HG02588 (cell line): ENCODE measurements around the gene PLAC8.
"Not testable (repeated sequence)": the region's sequence is repeated elsewhere in the genome, so short reads cannot be mapped to it uniquely, and the experiment has no call there.

Experiments
- ATAC-seq: cut with Tn5 transposase; IDR thresholded peaks from one replicate; pipeline ENCODE4 v1.9.1; 2021; ENCODE audit warnings: mild to moderate bottlenecking, moderate library complexity; ENCODE audit not compliant: unreplicated experiment

PLAC8 gene

DNA sequence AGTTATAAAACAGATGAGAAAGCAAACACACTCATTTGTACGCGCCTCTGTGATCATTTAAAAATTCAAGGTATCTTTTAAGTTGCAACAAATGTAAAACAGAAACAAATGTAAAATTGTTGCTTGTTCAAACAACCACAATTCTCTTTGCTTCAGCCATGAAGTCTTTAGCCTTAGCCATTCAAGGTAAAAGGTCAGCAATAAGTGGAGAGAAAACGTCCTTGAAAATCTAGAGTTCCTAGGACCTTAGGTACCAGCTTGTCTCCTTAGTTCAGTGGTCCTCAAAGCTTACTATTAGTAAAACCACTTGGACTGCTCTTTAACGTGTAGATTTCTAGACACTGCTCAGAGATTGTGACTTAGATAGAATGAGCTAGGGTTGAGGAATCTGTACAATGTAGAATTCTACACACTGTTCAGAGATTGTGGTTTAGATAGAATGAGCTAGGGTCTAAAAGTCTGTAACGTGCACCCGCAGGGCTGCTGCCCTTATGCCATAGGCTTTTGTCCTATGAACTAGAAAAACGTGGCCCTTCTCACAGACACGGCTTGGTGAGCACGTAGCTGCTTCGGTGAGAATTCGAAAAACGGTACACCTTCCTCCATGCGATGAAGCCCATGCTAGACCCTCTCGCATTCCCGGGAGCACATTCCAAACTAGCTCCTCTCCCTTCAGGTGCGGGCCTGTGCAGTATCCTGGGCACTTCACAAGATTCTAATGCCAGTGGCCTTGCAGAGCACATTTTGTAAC, 1.7 kb downstream of the PLAC8 start:
- no peak for ATAC-seq

DNA sequence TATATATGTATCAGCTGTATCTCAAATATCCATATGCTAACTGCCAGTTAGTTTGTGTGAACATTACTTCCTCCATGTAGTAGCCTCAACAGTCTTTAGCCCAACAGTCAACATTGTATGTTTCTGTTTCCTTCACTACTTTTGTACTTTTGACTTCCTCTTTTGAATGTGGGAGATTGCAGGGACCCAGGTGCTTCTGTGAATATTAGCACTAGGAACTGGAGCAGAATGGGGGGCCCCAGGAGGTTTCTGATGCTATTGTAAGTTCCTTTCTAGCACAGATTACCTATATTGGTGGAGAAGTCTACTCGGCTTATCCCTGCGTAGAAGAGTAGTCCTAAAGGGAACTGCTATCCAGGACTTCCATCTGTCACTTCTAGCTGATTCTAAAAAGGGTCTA, 2.3 kb downstream of the PLAC8 start:
- ATAC-seq, result peak; percentile 29

DNA sequence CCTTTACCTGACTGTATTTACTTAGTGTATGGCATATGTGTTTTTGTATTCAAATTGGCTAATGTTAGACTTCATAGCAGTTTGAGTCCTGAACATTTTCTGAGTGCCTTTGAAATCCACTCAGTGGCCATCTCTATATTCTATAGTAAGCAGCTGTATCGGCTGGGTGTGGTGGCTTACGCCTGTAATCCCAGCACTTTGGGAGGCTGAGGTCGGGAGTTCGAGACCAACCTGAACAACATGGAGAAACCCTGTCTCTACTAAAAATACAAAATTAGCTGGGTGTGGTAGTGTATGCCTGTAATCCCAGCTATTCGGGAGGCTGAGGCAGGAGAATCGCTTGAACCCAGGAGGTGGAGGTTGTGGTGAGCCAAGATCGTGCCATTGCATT, 2.8 kb downstream of the PLAC8 start:
- not testable (repeated sequence) for ATAC-seq

- ATAC-seq, result no peak
Measured at GRCh38 chr4:83110970-83111750, 3.4 kb downstream of the PLAC8 start.

GRCh38 chr4:83110223-83110945, 4.1 kb downstream of the PLAC8 start:
- ATAC-seq, result peak; percentile 75

DNA sequence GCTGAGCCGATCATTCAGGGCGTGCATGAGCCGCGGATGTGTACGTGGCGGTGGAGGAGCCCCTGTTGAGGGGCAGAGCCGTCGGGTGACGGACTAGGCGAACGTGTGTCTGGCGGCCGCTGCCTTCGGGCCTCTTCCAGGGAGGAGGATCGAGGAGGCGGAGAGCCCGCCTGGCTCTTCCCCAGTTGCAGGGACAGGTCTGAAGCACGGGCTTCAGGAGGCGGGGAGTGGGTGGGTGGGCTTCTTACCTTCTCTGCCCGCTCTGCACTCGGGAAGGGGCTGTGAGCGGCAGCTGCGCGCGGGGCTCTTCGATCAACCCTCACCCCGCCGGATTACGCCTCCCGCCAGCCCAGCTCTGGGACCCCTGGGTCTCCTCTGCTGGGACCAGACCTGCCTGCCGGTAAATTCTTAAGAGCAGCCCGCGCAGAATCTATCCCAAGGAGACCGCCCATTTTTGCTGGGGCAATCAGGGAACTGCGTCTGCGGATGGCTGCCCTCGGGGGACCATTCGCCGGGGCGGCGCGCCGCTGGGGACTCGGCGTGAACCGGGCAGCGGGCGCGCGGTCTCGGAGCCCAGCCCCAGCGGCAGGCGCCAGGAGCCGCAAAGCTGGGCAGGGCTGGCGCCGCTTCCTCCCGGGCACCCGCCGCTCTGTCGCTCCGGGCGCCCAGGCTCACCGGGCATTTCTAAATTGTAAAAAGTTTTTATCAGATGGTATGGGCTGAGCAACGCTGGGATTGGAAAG, 4.9 kb downstream of the PLAC8 start:
- peak; percentile 19 for ATAC-seq

DNA sequence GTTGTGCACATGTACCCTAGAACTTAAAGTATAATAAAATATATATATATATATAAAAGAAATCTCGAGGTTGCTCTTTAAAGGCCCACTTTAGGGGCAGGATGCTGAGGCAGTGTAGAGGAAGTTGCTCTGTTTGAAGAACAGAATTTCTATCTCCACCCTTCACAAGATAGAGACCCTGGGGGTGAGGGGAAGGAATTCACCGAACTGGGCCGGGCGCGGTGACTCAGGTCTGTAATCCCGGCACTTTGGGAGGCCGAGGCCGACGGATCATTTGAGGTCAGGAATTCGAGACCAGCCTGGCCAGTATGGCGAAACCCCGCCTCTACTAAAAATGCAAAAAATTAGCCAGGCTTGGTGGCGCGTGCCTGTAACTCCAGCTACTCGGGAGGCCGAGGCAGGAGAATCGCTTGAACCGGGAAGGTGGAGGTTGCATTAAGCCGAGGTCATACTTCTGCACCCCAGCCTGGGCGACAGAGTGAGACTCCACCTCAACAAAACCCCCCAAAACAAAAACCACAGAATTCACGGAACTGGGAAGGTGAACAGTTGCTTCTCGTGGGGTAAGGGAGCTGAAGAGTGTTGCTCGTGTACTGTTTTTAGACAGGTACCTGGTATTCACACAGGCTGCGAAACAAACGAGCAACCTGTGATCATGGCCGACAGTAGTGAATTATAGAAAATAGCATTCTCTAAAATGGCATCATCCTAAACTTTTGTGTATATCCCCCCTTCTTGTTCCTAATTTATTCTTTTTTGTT, 6.2 kb downstream of the PLAC8 start:
- no peak for ATAC-seq

GRCh38 chr4:83107631-83108030, 6.9 kb downstream of the PLAC8 start:
- no peak for ATAC-seq

DNA sequence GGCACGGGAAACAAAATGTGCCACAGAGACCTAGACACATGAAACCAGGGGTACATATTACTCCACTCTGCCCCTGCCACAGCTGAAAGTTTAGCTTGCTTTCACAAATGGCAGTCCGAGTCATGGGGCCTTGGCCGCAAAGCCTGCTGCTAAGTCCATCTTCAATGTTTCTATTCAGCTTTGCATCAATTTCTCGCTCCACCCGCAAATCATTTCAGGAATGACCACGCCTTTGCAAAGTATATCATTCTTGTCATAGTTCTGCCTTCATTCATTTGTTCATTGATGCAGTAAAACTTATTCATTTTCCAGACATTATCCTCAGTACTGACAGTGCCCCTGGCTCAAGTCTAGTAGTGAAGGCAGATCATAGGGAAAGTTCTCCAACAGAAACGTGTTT, 9.5 kb downstream of the PLAC8 start:
- ATAC-seq, result no peak

GRCh38 chr4:83096397-83096796, 18.1 kb downstream of the PLAC8 start:
- ATAC-seq, result no peak

DNA sequence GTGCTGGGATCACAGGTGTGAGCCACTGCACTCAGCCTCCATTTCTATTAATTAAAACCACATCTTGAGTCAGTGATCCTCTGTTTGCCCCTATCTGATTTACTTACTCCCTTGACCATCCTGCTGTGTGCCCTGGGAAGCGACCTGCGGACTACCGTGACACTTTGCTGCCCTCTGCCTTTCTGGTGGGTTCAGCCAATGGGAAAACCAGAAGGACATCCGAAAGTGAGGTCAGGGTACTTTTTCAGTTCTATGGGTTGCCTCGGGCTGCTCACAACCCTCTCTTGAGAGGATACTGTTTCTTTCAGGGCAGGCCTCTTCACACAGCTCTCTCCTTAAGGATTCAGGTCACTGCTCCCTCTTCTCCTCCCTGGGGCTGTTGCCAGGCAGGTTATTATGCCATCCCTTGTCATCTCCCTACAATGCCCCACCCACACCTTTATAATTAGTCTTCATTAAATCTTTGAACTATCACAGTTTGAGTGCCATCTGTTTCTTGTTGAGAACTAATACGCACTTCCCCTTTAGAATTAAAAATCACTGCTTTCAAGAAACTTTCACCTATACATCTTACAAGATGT, 21.4 kb downstream of the PLAC8 start:
- ATAC-seq, result no peak

DNA sequence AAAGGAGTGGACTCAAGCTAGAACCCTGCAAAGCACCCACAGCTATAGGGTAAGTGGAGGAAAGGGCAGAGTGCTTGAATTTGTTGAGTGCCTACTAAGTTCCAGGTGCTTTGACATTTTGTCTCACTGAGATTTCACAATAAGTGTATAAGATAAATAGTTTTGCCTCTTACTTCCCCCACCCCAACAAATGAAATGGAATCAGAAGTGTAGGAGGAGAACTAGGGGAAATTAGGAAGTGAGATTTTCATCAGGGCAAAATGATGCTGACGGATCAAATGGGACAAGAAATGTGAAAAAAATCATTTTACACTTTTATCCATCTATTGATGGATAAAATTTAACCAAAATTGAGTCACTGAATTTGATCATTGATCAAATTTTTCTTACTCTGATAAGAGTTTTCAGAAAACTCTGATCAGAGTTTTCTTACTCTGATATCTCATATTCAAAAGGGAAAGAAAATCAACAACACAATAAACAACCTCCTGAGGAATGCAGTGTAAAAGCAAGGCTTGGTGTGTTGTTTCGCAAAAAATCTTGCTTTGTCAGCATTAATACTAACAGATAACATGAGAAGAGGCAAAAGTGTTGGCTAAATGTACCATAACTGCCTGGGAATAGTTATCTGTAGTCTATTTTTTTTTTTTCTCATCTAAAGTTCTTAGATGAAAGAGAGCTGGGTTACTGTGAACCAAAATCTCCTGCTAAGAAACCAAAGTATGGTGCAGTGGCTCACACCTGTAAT, 24.9 kb downstream of the PLAC8 start:
- no peak for ATAC-seq

DNA sequence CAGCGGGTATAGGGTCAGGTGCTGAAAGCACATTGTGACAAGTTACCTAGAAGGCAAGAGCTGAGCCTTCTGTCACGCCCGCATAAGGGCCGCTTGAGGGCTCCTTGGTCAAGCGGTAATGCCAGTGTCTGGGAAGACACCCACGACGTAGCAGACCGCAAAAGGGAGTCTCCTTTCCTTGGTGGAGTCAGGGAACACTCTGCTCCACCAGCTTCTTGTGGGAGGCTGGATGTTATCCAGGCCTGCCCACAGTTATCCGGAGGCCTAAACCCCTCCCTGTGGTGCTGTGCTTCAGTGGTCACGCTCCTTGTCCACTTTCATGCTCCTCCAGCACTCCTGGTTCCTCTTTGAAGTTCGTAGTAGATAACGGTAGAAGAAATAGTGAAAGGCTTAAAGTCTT, 29.6 kb downstream of the PLAC8 start:
- ATAC-seq, result not testable (repeated sequence)

DNA sequence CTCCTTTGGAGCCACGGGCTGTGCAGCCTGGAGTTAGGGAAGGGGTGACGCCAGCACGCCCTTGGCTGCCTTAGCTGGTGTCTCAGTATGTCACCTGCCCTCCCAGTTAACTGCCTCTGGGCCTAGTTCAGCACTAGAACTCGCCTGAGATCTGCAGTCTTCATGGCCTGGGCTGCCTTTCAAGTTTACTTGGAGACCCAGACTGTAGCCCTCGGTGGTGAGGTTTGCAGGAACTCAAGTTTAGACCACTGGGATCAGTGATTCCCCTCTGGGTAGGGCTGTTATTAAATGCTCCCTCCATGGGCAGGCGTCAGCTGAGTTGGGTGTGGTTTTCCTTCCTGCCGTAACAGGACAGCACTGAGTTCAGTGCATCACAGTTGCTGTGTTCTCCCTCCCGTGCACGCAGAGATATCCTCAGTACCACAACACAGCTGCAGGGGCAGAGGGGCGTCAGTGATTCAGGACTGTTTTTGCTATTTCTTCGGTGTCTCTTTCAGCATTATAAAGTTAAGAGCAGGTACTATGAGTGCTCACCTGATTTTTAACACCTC, 30.5 kb downstream of the PLAC8 start:
- ATAC-seq, result no peak

DNA sequence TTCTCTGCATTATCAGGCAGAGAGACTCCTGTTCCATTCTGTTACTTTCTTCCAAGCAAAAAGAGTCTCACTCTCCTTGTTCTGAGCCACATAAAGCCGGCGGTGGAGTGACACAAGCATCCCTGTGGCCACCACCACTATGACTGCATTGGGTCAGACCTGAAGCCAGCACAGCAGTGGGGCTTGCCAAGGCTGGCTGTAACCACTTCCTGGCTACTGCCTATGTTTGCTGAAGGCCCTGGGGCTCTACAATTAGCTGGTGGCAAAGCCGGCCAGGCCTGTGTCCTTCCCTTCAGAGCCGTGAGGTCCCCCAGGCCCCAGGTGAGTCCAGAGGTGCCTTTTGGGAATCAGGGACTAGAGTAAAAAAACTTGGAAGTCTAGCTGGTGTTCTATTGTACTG, 31.8 kb downstream of the PLAC8 start:
- no peak for ATAC-seq

- ATAC-seq, result no peak
Measured at GRCh38 chr4:83080561-83080960, 34.0 kb downstream of the PLAC8 start.

DNA sequence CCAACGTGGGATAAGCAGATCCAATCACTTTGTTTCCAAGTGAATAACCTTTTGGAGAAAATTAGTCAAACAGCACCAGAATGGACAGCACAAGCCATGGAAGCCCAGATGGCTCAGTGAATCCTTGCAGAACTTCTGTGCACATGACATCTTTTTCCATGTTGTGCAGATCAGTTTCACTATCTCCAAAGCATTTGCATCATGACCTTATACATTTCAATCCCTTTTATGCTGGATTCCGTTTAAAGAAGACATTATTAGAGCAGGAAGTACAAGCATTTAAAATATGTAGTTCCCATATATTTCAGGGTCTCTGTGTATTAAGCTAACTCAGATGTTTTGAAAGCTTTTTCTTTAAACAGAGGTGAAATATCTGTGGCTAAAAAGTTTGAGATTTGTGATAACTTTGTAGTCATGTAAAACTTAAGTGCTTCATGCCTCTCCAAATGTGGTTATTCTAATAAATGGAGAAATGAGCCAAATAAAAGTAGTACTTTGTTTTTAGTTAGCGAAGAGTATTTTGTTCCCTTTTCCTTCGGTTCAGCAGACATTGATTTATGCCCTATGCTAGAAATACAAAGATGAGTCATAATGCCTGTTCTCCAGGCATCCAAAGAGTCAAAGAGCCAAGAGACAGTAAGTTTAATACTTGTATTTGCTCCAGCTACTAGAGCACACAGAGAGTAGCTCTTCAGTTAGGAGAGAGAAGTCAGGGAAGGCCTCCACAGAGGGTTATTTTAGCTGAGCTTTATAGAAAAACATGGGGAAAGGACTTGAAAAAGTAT, 39.0 kb downstream of the PLAC8 start:
- ATAC-seq, result no peak

- not testable (repeated sequence) for ATAC-seq
Measured at GRCh38 chr4:83074783-83075182, 39.7 kb downstream of the PLAC8 start.
